M059J (cell line): Measurements from ENCODE around the gene TMEM38A. TPM values are rescaled to one million over a fixed set of nuclear protein-coding genes. Genes with fewer than 3 reads are reported as not detected.
A peak's percentile ranks its signal among the peaks of the same experiment; 100 is the strongest.
"Not testable (repeated sequence)": the region's sequence is repeated elsewhere in the genome, so short reads cannot be mapped to it uniquely, and the experiment has no call there.

ENCODE experiments used
- DNase-seq: peaks from one replicate; pipeline ENCODE4 v3.0.0-alpha.2; 2012; ENCODE audit warnings: low read depth
- total RNA-seq: library from RNA; depleted of rRNA; stranded (reverse); fragments of >200 nt; shearing (Covaris generic); gene quantifications from 2 replicates; pipeline ENCODE4 v1.2.3, GENCODE V29; 2014

TMEM38A gene
- total RNA-seq, 1 experiment from 2014 or later: 3.5 TPM

DNA sequence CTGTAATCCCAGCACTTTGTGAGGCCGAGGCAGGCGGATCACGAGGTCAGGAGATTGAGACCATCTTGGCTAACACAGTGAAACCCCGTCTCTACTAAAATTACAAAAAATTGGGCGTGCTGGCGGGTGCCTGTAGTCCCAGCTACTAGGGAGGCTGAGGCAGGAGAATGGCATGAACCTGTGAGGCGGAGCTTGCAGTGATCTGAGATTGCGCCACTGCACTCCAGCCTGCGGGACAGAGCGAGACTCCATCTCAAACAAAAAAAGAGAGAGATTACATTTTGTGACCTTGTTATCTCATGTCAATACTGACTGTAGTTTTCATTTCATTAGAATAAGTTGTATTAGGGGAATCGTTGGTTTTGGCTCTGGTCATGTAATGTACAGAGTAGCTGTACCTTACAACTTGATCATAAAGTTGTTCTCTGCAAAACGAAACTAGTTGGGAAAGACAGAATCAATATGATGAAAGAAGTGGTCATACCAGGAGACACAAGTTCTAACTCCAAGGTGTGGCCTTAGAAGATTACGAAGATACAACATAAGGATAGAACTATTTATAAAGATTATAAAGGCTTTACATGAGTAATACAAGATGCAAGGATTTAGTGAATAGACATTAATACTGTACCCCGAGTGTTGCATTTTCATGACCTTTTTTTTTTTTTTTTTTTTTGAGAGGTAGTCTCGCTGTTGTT is 15.3 kb downstream of the TMEM38A start:
- DNase-seq: no peak

DNA sequence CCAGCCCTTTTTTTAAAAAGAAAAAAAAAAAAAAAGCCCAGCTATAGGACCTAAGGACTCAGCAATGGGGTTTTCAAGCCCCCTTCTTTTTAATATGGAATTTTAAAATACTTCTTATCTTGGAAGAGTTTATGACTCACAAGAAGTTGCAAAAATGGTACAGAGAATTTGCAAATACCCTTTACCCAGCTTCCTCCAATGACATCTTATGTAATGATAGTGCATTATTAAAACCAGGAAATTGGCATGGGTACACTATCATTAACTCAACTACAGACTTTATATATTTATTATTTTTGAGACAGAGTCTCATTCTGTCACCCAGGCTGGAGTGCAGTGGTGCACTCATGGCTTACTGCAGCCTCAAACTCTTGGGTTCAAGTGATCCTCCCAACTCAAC is 16.1 kb downstream of the TMEM38A start:
- no peak for DNase-seq

DNA sequence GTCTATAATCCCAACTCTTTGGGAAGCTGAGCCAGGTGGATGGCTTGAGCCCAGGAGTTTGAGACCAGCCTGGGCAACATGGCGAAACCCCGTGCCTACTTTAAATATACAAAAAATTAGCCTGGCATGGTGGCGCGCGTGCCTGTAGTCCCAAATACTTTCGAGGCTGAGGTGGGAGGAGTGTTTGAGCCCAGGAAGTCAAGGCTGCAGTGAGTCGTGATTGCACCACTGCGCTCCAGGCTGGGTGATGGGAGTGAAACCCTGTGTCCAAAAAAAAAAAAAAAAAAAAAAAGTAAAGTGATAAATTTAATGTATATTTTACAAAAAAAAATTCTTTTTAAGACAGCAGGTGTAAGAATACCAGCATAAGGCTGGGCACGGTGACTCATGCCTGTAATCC is 17.6 kb downstream of the TMEM38A start:
- no peak for DNase-seq

DNA sequence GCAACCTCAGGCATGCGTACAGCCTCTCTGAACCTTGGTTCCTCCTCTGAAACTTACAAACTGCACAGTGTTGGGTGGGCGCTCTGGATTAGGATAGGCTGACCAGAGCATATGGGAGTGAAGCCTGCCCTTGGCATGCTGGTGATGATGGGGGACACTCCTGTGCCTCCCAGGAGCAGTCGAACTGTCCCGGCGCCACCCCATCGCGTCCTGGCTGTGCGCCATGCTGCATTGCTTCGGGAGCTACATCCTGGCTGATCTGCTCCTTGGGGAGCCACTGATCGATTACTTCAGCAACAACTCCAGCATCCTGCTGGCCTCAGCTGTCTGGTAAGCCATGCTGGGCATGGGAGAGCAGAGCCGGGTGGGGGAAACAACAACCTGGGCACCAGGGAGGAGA is 18.9 kb downstream of the TMEM38A start:
- DNase-seq: no peak

DNA sequence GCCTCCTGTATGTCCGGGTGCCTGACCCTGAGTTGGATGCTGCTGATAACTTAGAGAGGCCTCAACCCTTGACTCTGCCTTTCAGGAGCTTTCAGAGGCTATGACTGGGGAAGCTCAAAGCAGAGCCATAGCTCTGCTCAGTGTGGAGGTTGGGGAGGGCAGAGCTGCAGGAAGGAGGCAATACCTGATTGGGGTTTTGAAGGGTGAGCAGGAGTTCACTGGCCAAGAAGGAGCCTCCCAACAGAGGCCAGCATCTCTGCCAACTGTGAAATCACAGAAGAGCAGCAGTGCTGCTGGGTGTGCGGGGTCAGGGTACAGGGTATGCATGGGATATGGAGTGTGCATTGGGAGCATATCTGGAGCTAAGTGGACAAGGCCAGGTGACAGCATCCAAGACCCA is 21.6 kb downstream of the TMEM38A start:
- no peak for DNase-seq

DNA sequence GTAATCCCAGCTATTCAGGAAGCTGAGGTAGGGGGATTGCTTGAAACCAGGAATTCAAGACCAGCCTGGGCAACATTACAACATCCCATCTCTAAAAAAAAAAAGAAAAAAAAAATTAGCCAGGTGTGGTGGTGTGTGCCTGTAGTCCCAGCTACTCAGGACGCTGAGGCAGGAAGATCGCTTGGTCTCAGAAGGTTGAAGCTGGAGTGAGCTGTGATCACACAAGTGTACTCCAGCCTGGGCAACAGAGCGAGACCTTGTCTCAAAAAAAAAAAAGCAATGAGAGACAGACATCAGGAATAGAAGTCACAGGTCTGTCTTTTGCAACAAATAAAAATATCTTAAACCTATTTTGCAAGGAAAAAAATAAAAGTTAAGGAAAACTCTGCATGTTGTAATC is 23.3 kb downstream of the TMEM38A start:
- no peak for DNase-seq

DNA sequence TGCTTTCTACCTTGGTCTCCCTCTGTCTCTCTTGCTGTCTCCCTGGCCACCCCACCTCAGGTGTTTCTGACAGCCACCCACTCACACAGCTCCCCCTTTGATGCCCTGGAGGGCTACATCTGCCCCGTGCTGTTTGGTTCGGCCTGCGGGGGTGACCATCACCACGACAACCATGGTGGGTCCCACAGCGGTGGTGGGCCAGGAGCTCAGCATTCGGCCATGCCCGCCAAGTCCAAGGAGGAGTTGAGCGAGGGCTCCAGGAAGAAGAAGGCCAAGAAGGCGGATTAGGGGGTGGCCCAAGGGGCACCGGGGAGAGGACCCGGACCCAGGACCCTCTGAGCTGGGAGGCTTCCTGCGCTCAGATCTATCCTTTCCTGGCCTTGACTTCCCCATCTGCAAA is 27.1 kb downstream of the TMEM38A start:
- no peak for DNase-seq

DNA sequence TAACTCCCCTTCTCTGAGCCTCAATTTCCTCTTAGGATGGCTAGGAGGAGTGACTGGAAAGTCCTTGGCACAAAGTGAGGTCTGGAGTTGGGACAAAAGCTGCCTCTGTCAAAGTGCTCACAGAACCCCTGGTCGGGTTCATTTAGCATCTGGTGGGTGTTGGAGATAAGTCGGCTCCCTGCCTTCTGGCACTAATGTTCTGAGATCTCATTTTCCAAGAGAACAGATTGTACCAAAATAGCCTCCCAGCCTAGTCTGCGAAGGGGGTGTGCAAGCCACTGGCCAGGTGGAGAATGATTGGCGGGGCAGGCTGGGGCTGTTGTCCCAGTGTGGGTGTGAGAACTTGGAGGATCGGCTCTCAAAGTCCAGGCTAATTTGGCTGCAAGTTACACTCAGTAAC is 38.0 kb downstream of the TMEM38A start:
- no peak for DNase-seq

DNA sequence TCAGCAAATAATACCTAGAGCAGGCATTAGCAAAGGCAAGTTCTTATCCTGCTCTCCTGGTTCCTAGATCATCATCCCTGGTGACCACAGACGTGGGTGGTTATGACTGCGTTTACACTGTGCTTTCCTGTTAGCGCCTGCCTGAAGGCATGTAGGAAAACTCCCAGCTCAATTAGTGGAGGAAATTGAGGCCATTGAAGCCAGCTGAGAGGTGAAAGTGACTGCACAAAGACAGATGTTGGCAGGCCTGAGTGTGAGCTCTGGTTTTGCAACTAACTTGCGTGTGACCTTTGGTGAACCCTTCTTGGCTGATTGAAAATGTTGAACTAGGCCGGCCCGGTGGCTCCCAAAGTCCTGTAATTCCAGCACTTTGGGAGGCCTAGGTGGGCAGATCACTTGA is 41.2 kb downstream of the TMEM38A start:
- DNase-seq: peak; percentile 87

DNA sequence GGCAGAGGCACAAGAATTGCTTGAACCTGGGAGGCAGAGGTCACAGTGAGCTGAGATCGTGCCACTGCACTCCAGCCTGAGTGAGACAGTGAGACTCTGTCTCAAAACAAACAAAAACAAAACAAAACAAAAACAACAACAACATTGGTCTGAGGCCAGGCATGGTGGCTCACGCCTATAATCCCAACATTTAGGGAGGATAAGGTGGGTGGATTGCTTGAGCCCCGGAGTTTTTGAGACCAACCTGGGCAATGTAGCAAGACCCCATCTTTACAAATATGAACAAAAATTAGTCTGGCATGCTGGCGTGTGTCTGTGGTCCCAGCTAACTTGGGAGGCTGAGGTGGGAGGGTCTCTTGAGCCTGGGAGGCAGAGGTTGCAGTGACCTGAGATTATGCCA is 42.7 kb downstream of the TMEM38A start:
- DNase-seq: no peak

DNA sequence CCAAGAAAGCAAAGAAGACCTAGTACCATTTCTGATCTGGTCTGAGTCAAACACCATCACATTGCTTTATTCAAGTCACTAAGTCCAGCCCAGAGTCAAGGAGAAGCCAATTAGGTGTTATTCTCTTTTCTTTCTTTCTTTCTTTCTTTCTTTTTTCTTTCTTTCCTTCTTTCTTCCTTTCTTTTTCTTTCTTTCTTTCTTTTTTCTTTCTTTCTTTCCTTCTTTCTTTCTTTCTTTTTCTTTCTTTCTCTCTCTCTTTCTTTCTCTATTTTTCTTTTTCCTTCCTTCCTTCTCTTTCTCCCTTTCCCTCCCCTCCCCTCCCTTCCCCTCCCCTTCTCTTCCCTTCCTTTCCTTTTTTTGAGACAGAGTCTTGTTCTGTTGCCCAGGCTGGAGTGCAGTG is 49.9 kb downstream of the TMEM38A start:
- not testable (repeated sequence) for DNase-seq

DNA sequence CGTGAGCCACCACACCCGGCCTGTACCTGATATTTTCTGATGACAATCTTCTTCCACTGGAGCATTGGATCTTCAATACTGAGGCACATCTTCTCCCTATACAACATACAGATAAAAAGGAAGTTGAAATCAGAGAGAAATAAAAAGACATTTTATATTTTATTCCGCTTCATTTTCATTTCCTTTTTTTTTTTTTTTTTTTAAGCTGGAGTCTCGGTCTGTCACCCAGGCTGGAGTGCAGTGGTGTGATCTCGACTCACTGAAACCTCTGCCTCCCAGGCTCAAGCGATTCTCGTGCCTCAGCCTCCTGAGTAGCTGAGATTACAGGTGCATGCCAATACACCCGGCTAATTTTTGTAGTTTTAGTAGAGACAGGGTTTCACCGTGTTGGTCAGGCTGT is 51.4 kb downstream of the TMEM38A start:
- not testable (repeated sequence) for DNase-seq

DNA sequence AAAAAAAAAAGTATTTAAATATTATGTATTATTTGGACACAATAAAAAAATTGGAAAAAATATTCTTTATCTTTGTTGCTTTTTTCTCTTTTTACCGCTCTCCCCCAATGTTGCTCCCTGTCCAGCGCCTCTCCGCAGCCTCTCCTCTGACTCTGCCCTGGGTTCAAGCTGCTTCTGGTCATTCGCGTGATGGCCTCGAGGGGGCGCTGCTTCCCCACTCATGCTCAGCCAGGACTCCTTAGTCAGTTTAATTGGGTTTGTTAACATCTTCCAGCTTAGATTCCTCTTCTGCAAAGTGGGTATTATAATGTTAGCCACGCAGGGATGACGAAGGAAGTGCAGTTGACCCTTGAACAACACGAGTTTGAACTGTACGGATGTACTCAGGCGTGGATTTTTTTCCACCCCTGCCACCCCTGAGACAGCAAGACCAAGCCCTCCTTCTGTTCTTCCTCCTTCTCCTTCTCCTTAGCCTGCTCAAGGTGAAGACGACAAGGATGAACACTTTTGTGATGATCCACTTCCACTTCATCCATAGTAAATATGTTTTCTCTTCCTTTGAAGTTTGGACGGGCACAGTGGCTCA is 53.9 kb downstream of the TMEM38A start:
- DNase-seq: peak; percentile 41

DNA sequence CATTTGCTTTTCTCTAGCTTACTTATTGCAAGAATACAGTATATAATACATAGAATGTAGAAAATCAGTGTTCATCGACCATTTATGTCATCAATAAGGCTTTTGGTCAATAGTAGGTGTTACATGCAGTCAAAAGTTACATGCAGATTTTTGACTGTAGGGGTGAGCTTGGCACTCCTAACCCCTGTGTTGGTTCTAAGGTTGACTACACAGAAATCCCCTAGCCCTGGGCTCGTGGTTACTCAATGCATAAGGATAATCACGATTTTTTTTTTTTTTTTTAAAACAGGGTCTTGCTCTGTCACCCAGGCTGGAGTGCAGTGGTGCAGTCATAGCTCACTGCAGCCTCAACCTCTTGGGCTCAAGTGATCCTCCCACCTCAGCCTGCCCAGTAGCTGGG is 54.7 kb downstream of the TMEM38A start:
- DNase-seq: no peak

DNA sequence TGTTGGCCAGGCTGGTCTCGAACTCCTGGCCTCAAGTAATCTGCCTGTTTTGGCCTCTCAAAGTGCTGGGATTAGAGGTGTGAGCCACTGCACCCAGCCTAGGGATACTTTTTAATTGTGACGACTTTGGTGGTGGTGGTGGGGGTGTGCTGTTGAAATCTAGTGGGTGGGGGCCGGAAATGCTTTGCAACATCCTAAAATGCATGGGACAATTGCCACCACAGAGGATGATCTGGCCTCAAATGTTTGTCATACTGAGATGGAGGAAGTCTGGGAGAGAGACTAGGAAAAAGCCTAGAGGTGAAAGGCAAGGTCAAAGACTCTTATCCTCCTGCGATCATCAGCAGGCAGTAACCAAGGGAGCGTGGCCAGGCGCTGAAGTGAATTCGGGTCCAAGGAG is 60.1 kb downstream of the TMEM38A start:
- no peak for DNase-seq

DNA sequence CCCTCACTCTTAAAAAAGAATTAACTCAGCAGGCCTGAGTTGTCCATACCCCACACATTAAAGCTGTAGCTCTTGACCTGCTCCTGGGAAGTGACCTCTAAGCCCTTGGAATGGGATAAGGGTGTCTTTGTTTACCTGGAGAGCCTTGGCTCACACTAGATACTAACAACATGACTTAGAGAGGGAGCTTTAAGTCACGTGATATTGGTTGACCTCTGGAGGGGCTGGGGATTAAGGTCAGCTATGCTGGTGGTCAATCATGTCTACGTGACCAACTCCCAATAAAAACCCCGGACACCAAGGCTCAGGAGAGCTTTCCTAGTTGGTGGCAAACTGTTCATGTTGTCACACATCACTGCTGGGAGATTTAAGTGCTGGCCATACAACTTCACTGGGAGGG is 61.7 kb downstream of the TMEM38A start:
- no peak for DNase-seq

DNA sequence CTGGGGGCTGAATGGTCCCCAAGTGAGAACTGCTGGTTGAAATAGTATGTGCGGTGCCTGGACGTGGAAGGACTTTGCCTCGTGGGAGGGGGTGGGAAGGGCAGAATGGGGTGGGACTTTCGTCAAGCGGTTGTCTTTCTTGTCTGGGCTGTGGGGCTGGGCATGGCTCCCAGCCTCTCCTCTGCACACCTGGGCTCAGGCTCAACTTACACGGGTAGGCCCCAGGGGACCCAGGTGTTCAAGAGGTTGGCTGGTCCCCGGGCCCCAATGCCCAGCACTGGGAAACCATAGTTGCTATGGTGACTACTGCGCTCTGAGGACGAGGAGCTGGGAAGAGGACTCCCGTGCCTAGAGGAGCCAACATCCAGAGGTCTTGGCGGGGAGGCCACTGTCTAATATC is 66.0 kb downstream of the TMEM38A start:
- no peak for DNase-seq

DNA sequence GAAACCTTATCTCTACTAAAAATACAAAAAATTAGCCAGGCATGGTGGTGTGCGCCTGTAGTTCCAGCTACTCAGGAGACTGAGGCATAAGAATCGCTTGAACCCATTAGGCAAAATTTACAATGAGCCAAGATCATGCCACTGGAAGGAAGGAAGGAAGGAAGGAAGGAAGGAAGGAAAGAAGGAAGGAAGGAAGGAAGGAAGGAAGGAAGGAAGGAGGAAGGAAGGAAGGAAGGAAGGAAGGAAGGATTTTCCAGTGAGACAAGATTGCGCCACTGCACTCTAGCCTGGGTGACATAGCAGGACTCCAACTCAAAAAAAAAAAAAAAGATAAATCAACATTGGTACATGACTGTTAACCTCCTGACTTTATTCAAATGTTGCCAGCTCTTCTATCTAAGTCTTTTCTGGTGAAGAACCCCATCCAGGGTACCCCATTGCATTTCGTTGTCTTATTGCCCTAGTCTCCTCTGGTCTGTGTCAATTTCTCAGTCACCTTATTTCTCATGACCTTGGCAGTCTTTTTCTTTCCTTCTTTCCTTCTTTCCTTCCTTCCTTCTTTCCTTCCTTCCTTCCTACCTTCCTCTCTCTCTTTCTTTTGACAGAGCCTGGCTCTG is 74.8 kb downstream of the TMEM38A start:
- not testable (repeated sequence) for DNase-seq

DNA sequence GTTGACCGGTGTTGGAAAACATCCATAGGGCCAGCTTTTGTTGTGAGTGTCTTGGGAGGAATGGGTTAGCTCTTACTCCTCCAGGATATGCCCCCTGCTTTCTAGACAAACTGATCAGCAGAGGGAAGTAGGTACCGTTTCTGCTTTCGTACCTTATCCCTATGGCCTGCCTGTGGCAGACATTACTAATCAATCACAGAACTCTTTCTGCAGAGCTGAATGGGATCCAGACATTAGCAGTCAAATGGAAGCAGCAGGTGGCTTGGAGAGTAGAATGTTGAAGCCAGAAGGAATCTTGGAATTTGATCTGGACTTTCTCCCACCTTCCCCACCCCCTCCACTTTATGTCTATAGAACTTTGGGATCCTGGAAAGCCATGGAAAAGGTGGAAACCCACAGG is 75.8 kb downstream of the TMEM38A start:
- DNase-seq: no peak

DNA sequence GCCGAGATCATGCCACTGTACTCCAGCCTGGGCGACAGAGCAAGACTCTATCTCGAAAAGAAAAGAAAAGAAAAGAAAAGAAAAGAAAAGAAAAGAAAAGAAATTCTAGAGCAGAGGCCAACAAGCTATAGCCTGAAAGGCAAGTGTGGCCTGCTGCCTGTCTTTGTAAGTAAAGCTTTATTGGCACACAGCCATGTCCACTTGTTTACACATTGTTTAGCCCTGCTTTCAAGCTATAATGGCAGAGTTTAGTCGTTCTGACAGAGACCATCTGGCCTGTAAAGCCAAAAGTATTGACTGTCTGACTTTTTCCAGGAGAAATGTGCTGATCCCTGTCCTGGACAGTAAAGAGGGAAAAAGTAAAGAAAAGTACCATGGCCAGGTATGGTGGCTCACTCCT is 77.0 kb downstream of the TMEM38A start:
- DNase-seq: no peak

DNA sequence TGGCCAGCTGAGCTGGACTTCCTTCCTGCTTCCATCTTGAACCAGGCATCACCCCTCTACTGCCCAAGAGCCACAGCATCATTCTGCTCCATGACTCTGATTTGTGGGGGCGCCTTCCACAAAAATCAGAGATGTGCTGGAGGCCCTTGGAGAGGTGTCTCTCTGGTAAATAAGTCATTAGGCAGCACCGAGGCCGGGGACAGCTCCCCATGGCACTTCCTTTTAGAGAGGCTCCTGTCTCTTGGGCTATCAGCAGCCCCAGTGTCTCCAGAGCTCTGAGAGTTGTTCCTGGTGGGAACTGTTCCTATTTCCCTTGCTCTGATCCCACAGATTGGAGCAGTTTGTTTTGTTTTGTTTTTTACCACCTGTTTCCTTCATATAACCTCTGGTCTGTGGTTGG is 78.6 kb downstream of the TMEM38A start:
- peak; percentile 15 for DNase-seq
